Keratinocyte (primary cell): ENCODE measurements around the gene TMEM237. TPM values are rescaled to one million over a fixed set of nuclear protein-coding genes. Genes with fewer than 3 reads are reported as not detected.

Source experiments
- DNase-seq: peaks from one replicate; pipeline ENCODE4 v3.0.0-alpha.2; 2011; ENCODE audit warnings: low read depth, missing footprints, low spot score
- FAIRE-seq: peaks from 2 replicates; lab custom pipeline; 2011; peaks lifted over from hg19 to GRCh38; lab: Jason Lieb, UNC
- H2AFZ ChIP-seq: 2 replicates; pipeline ENCODE4 v1.6.0; 2012; ENCODE audit warnings: low read length, control low read depth, inconsistent platforms; ENCODE audit not compliant: control insufficient read depth
- H3K27ac ChIP-seq: 2 replicates; pipeline ENCODE4 v1.5.1; 2011; ENCODE audit warnings: low read length; ENCODE audit not compliant: control insufficient read depth, insufficient read depth
- H3K27me3 ChIP-seq: 3 replicates; pipeline ENCODE4 v1.6.0; 2011; ENCODE audit warnings: low read length; ENCODE audit not compliant: control insufficient read depth, insufficient read depth; ENCODE audit errors: extremely low read depth
- H3K36me3 ChIP-seq, 2 experiments: 2 replicates in 1 of 2; 3 replicates in 1 of 2; pipeline ENCODE4 v1.5.1; 2011; ENCODE audit warnings: low read length in 2 of 2, mild to moderate bottlenecking in 1 of 2; ENCODE audit not compliant: control insufficient read depth in 2 of 2, insufficient read depth in 2 of 2; ENCODE audit errors: extremely low read depth in 1 of 2
- H3K4me1 ChIP-seq: 3 replicates; pipeline ENCODE4 v1.5.1; 2011; ENCODE audit warnings: low read length; ENCODE audit not compliant: control insufficient read depth, insufficient read depth; ENCODE audit errors: extremely low read depth
- H3K4me2 ChIP-seq: 3 replicates; pipeline ENCODE4 v1.6.0; 2011; ENCODE audit warnings: low read depth, low read length; ENCODE audit not compliant: control insufficient read depth, insufficient read depth; ENCODE audit errors: extremely low read depth
- H3K4me3 ChIP-seq, 3 experiments: fragments of 200-600 bp in 1 of 3; sonication (generic) in 1 of 3; 2 replicates in 2 of 3; 3 replicates in 1 of 3; pipeline ENCODE4 v1.5.1; 2011 to 2016; ENCODE audit warnings: low read length in 3 of 3, mild to moderate bottlenecking in 3 of 3, control low read depth in 2 of 3, inconsistent platforms in 1 of 3, low read depth in 1 of 3, mixed read lengths in 1 of 3, mixed run types in 1 of 3, moderate library complexity in 1 of 3; ENCODE audit not compliant: control insufficient read depth in 2 of 3, insufficient read depth in 2 of 3; ENCODE audit errors: extremely low read depth in 1 of 3
- H3K79me2 ChIP-seq: 2 replicates; pipeline ENCODE4 v1.6.0; 2012; ENCODE audit warnings: low read length; ENCODE audit not compliant: control insufficient read depth, insufficient read depth
- H3K9ac ChIP-seq: 3 replicates; pipeline ENCODE4 v1.6.0; 2011; ENCODE audit warnings: low read length; ENCODE audit not compliant: control insufficient read depth, insufficient read depth; ENCODE audit errors: extremely low read depth
- H3K9me1 ChIP-seq: 3 replicates; pipeline ENCODE4 v1.6.0; 2011; ENCODE audit warnings: low read length; ENCODE audit not compliant: control insufficient read depth, insufficient read depth; ENCODE audit errors: extremely low read depth
- H3K9me3 ChIP-seq: 2 replicates; pipeline ENCODE4 v1.5.1; 2012; ENCODE audit warnings: low read depth, low read length; ENCODE audit not compliant: control insufficient read depth
- H4K20me1 ChIP-seq: 3 replicates; pipeline ENCODE4 v1.6.0; 2011; ENCODE audit warnings: low read length; ENCODE audit not compliant: control insufficient read depth, insufficient read depth; ENCODE audit errors: extremely low read depth
- EZH2 ChIP-seq: IDR thresholded peaks from one replicate; pipeline ENCODE4 v1.6.1; 2012; ENCODE audit warnings: inconsistent platforms, mild to moderate bottlenecking, low read length, moderate library complexity
- dilution Hi-C: fragments of 300-500 bp; cut with MboI; formaldehyde crosslinking; loops from one replicate; pipeline ENCODE4 v1.7.0; 2020; ENCODE audit warnings: low sequenced_read_pairs; ENCODE audit not compliant: extremely low pct_ligation_motif_present
- polyA plus RNA-seq, 5 experiments: library from polyadenylated mRNA; depleted of rRNA in 3 of 5; stranded (reverse) in 3 of 5; stranded (forward) in 1 of 5; unstranded in 1 of 5; fragments of >200 nt; gene quantifications; 1 replicate in 1 of 5; 2 replicates in 3 of 5; 3 replicates in 1 of 5; pipeline versions ENCODE4 v1.2.1 to v1.2.3, GENCODE V29; 2011 to 2012; ENCODE audit warnings: missing spikeins in 2 of 5, low read depth in 1 of 5, low replicate concordance in 1 of 5
- TF ChIP-seq, protein P1 (sequence below), 3 experiments: IDR thresholded peaks in 1 of 3; conservative IDR thresholded peaks in 1 of 3; optimal IDR thresholded peaks in 1 of 3; 2 replicates in 2 of 3; 3 replicates in 1 of 3; pipeline versions ENCODE3 to v1.5.1; 2011; ENCODE audit warnings: low read length in 3 of 3, mild to moderate bottlenecking in 3 of 3, moderate library complexity in 2 of 3, control low read depth in 1 of 3, inconsistent platforms in 1 of 3; ENCODE audit not compliant: insufficient read depth in 2 of 3; ENCODE audit errors: extremely low read depth in 1 of 3

The TMEM237 gene
- polyA plus RNA-seq, 1 donor (not counting 4 experiments of a cell fraction or from before 2014, with no cell fraction given) = 49.6 TPM

DNA sequence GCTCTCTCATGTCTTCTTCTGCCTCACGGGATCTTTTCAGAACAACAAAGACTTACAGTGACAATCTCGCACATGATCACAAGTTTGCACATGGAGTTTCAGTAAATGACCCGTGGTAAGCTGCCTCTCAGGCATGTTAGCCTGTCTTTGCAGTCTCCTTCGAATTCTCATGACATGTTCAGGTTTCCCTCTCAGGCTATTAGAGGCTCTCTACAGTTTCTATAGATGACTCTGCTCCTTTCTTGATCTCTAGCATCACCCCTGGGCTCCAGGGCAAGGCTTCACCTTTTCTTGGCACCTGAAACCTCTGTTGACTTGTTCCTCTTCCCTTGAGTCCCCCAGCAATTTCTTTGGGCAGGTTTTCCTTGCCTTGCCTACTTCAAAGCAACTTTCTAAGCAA is 32.2 kb upstream of the TMEM237 start:
- H4K20me1 ChIP-seq = no peaks in the 10 kb centered on the region
- no peak overlapping the region for H3K9ac ChIP-seq
- DNase-seq = no peak
- H3K79me2 ChIP-seq = no peaks in the 10 kb centered on the region
- no peak overlapping the region for H3K4me2 ChIP-seq
- no peak for TF ChIP-seq EZH2
- TF ChIP-seq, protein P1, sequence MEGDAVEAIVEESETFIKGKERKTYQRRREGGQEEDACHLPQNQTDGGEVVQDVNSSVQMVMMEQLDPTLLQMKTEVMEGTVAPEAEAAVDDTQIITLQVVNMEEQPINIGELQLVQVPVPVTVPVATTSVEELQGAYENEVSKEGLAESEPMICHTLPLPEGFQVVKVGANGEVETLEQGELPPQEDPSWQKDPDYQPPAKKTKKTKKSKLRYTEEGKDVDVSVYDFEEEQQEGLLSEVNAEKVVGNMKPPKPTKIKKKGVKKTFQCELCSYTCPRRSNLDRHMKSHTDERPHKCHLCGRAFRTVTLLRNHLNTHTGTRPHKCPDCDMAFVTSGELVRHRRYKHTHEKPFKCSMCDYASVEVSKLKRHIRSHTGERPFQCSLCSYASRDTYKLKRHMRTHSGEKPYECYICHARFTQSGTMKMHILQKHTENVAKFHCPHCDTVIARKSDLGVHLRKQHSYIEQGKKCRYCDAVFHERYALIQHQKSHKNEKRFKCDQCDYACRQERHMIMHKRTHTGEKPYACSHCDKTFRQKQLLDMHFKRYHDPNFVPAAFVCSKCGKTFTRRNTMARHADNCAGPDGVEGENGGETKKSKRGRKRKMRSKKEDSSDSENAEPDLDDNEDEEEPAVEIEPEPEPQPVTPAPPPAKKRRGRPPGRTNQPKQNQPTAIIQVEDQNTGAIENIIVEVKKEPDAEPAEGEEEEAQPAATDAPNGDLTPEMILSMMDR (optimal IDR thresholded peaks at IDR 0.05 in 1 of 3, IDR thresholded peaks at IDR 0.05 in 1 of 3, conservative IDR thresholded peaks at IDR 0.05 in 1 of 3; ENCODE audit: extremely low read depth in 1 of 3, insufficient read depth in 2 of 3, low read length in 3 of 3) = no peak
- dilution Hi-C loops = no loop called here
- no peaks in the 10 kb centered on the region for H3K9me3 ChIP-seq
- no peaks in the 10 kb centered on the region for H3K9me1 ChIP-seq
- no peak overlapping the region for H3K4me3 ChIP-seq
- no peak overlapping the region for H2AFZ ChIP-seq
- H3K27ac ChIP-seq = no peak overlapping the region
- H3K4me1 ChIP-seq = no peaks in the 10 kb centered on the region
- no peaks in the 10 kb centered on the region for H3K36me3 ChIP-seq
- no peak for FAIRE-seq
- no peaks in the 10 kb centered on the region for H3K27me3 ChIP-seq

DNA sequence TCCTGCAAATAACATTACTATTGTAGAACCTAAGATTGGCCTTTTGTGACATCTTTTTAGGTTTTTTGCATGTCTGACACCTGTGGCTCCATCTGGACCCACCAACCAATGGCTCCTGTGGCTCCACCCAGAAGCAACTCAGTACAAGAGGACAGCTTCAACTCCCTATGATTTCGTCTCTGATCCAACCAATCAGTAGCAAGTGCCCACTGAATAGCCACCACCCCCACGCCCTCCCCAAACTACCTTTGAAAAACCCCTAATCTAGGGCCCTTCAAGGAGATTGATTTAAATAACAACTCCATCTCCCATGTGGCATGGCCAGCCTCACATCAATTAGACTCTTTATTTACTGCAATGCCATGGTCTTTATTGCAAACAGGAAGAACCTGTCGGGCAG is 31.5 kb upstream of the TMEM237 start:
- Histone ChIP-seq H3K4me1 (no peaks in the 10 kb centered on the region), H2AFZ (no peak overlapping the region), H4K20me1 (no peaks in the 10 kb centered on the region), H3K79me2 (no peaks in the 10 kb centered on the region), H3K9ac (no peak overlapping the region), H3K27me3 (no peaks in the 10 kb centered on the region), H3K4me3 (no peak overlapping the region), H3K36me3 (no peaks in the 10 kb centered on the region), H3K27ac (no peak overlapping the region), H3K9me1 (no peaks in the 10 kb centered on the region), H3K4me2 (no peak overlapping the region), H3K9me3 (no peaks in the 10 kb centered on the region)
- FAIRE-seq = no peak
- no peak for DNase-seq
- dilution Hi-C loops = no loop called here
- no peak for TF ChIP-seq EZH2
- TF ChIP-seq, protein P1 (optimal IDR thresholded peaks at IDR 0.05 in 1 of 3, IDR thresholded peaks at IDR 0.05 in 1 of 3, conservative IDR thresholded peaks at IDR 0.05 in 1 of 3; ENCODE audit: extremely low read depth in 1 of 3, insufficient read depth in 2 of 3, low read length in 3 of 3) = no peak
